HG03457 (cell line): ENCODE data around the gene AMPD2.

Experiments
- ATAC-seq: cut with Tn5 transposase; IDR thresholded peaks from one replicate; pipeline ENCODE4 v1.9.1; 2021; ENCODE audit warnings: moderate number of reproducible peaks; ENCODE audit not compliant: unreplicated experiment

The AMPD2 gene

DNA sequence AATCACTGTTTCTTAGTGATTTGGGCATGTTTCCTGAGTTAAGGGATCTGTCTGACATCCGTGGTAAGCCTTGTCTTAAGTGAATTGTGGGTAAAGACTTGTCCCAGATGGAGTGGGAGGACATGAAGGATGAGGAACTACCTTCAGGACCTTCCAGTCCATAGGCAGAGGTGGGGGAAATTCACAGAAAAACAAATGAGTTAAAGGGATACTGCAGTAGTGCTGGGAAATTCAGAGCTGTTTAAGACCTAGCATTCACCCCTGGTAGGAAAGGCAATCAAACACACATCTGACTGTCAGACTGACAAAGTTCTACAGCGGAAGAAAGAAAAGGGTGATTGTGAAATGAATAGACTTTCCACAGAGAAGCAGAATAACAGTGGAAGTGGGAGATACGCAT lies 3.2 kb upstream of the AMPD2 start:
- no peak for ATAC-seq

DNA sequence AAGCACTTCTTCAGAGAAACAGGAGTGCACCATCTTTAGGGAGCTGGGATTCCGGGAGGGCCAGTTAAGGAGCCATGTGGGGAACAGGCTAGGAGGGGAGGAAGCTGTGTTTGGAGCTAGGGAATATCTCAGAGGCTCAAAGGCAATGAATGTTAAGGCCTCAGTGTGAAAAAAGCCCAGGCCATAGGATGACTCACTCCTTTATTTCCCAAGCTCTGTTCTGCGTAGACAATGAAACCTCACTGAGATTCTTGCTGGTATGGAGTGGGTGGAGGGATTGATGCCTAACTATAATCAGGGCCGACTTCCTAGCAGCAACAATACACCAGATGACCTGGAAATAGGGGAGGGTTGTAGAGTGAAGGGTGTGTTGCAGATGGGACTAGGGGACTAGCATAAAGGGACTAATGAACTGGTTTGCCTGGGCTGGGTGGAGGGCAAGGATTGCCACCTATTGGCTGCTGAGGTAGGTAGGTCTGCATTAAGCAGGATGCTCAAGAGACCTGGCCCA lies 2.3 kb upstream of the AMPD2 start:
- no peak for ATAC-seq

DNA sequence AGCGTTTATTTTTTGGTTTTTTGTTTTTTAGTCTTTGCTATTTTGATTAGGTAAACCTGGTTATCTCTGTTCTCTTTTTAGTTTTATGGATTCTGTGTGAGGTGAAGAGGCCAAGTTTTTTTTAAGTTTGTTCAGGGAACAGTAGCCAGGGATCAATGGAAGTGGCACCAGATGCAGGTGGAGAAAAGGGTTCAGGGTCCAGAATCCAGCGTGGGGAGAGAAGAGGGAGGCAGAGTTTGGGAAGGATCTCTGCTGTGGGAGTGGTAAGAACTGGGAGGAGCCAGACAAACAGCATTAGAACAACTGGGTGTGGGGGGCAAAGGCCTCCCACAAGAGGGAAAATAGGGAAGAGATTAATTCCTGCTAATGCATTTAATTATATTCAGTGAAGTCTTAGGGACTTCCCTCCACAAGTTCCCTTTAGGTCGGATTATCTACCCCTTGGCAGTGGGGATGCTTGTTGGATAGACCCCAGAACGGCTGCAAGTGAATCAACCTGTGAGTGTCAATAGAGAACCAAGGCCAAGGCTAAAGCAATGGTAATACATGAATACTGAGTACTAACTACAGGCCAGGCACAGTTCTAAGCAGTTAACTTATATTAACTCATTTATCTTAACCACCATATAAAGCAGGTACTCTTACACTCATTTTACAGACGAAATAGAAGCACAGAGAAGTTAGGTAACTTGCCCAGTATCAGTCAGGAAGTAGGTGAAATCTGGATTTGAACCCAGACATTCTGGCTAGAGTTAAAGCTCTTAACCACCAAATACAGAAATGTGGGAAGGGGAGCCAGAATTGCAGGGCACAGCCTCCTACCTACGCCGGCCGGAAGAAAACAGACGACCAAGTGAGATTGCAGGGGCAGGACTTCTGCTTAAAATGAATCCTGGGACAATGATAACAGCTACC lies 719 bp upstream of the AMPD2 start:
- no peak for ATAC-seq

DNA sequence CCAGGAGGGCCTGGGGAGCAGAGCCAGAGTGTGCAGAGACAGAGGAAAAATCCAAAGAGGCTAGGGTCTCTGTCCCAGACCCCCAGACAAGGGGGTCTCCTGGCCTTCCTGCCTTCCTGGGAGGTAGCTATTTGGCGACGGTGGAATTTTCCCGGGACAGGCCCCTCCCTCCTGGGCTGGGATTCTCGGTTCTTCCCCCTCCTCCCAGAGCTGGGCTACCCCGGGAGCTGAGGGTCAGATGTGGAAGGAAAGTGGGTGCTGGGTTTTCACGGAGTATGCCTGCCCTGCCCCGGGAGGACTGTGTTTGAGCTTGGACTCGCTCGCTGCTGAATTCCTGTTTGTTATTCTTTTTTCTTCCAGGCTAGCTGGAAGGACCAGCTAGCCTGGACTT lies 759 bp downstream of the AMPD2 start:
- no peak for ATAC-seq

DNA sequence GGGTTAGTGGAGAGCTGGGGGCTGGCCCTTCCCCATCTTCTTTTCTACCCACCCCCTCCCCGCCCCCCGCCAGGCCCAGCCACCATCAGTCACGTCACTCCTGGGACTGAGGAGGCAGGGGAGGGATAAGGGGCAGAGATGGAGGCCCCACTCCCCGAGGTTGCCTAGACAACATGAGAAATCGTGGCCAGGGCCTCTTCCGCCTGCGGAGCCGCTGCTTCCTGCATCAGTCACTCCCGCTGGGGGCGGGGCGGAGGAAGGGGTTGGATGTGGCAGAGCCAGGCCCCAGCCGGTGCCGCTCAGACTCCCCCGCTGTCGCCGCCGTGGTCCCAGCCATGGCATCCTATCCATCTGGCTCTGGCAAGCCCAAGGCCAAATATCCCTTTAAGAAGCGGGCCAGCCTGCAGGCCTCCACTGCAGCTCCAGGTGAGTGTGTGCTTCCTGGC lies 1.2 kb downstream of the AMPD2 start:
- peak; percentile 62 for ATAC-seq

DNA sequence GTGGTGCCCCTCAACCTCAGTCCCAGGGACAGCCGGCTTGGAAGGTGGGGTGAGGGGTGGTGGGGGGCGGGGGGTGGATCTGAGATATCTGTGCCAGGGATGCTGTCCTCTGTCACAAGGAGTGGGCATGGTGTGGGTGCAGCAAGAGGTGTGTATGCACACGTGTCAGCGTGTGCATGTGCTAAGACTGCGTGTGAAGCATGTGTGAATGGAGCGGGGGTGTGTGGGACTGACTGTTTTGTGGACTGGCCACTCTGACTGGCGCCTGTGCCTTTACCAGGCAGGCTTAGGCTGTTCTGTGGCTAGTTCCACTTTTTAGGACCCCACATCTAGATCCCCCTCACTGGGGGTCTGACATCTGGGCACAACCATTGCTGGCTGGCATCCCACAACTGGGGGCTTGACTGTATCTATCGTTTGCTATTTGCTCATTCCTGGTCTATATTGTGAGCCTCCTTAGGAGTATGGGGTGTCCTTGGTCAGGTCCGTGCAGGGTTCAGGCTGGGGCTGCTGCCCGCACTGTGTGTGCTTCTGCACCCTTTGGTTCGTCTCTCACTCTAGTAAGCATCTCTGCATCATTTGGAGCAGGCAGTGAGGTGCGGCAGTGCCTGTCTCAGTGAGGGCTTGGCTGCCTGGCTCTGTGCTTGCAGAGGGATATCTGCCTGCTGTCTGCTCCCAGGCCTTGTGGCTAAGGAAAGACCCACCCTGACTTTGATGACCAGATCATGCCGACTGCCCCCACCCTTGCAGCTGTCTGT lies 1.9 kb downstream of the AMPD2 start:
- no peak for ATAC-seq

DNA sequence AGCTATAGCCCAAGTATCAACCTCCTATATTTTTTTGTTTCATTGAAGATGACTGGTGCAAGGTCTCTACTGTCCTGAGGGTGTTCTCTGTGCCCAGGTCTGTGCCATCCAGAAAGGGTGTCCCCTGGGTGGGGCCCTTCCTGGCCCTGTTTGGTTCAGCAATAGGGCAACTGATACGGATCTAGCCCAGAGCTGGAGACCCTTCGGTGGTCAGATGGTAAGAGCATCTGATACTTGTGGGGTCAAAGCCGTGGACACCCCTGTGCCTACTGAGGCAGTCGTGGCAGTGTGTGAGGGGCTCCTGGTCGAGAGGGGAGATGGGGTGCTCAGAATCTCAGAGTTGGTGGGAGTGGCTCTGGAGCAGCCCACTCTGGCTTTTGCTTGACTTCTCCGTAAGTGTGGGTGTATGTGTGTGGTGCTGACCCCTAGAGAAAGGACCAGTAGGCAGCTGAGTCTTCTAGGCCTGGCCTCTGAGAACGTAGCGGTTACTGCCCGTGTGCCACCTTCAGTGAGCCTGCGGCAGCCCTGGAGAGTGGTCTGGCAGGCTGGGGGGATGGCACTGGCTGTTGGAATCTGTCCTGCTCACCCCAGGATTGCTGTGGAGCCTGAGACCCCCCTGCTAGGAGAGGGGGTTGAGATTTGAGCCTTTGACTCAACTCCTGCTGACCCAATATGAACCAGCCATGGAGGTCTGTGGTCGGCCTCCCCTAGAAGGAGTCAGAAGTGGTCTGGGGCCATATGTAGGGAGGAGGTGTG lies 2.7 kb downstream of the AMPD2 start:
- ATAC-seq: no peak

DNA sequence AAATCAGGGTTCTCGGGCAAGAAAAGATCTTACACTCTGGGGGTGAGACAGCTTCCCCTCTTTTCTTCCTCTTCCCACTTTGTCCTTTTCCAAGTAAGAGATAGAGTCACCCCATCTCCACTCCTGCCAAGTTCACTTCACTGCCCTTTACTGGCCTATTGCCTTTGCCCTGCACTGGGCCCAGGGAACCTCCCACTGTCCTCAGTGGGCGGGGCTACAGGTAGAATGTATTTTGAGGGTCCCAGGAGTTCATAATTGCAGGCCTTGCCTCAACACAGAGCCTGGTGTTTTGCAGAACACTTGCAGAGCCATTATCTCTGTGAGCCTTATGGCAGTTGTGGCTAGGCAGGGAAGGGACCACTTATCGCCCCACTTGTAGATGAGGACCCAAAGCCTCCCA lies 3.3 kb downstream of the AMPD2 start:
- ATAC-seq: no peak

DNA sequence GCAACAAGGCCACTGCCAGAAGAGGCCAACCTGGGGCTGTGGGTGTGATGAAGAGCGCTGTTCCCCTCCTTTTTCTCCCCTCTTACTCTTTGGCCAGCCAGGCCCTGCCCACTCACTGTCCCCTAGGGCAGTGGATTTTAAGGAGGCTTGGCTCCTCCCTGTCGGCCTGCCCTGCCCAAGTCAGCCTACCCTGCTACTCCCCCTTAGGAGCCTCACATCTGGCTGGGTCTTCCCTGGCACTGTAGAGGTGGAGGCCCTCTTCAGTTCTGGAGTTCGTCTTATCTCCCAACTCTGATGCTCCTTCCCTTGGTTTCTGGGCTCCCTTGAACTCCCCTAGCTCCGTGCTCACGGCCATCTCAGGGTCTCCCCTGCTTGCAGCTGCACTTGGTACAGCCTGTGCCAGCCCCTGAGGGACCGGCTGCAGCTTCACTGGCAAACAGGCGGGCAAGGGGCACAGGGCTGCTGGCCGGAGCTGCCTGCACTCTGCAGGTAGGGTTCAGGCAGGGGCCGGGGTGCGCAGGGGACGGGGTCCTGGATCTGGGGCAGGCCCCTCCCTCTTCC lies 4.0 kb downstream of the AMPD2 start:
- ATAC-seq: no peak

DNA sequence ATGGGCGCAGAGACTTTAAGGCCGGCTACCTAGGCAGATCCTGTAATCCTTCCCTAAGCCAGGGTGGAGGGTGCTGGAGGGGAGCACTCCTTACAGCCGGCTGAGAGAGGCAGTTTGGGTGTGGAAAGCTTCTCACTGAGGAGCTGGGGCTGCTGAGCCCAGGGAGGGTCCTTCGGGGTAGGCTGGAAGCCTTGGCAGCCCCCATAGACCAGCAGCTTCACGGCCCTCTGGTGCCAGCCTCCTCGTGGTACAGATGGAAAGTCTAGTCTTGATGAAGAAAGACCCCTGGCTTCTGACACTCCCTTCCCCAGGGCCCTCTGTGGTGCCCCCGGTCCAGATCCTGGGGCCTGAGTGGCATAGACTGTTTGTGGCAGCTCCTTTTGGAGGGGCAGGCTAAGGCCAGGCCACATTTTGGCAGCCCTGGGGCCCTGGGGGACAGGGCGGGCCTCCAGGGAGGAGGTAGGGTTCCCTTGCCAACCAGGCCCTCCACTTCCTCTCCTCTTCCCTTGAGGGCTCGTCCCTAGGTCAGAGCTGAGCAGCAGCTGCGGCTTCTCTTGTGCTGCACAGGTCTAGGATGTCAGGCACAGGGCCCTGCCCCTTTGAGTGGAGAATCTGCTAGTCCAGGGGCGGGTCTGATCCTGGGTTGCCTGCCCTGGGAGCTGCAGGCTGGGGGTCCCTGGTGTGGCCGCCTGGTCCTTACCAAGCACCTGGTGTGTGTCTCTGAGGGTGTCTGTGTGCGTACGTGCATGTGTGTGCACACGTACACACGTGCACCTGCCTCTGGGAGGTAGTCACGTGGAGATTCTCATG lies 4.8 kb downstream of the AMPD2 start:
- ATAC-seq: no peak

DNA sequence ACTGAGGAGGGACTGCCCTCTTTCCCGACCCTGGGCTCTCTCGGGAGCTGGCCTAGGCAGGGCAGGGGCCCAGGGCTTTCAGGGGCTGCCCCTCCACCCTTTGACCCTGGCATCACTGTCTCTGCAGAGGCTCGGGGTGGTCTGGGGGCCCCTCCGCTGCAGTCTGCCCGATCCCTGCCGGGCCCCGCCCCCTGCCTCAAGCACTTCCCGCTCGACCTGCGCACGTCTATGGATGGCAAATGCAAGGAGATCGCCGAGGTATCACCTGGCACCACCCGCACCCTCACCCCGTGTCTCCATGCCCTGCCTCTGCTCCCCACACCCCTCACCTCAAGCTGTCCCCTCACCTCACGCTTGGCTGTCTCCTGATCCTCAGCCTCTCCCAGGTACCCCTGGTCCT lies 5.5 kb downstream of the AMPD2 start:
- ATAC-seq: no peak

DNA sequence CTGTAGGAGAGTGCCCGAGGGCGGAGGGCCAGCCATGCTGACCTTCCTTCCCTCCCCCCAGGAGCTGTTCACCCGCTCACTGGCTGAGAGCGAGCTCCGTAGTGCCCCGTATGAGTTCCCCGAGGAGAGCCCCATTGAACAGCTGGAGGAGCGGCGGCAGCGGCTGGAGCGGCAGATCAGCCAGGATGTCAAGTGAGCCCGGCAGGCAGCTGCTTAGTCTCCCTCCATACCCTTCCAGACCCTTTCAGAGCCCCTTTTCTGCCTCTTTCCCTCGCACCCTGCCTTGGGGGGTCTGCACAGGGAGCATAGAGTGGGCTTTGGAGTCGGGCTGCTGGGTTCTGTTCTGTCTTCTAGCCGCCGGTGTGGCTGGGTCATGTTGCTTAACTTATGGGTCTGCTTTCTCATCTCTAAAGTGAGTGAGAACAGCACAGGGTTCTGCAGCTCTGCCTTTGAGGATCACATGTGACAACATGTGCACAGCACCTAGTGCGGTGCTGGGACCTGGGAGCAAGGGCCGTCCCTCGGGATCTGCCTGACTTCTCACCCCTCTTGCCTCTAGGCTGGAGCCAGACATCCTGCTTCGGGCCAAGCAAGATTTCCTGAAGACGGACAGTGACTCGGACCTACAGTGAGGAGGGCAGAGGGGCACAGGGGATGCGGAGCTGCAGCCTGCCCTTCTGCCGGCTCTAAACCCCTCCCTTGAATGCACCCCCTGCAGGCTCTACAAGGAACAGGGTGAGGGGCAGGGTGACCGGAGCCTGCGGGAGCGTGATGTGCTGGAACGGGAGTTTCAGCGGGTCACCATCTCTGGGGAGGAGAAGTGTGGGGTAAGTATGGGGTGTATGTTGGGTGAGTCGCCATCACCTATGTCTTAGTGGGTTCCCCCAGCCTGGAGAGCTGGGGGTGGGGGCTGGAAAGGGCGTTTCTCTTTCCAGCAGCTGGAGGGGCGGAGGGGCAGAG lies 6.2 kb downstream of the AMPD2 start:
- no peak for ATAC-seq

DNA sequence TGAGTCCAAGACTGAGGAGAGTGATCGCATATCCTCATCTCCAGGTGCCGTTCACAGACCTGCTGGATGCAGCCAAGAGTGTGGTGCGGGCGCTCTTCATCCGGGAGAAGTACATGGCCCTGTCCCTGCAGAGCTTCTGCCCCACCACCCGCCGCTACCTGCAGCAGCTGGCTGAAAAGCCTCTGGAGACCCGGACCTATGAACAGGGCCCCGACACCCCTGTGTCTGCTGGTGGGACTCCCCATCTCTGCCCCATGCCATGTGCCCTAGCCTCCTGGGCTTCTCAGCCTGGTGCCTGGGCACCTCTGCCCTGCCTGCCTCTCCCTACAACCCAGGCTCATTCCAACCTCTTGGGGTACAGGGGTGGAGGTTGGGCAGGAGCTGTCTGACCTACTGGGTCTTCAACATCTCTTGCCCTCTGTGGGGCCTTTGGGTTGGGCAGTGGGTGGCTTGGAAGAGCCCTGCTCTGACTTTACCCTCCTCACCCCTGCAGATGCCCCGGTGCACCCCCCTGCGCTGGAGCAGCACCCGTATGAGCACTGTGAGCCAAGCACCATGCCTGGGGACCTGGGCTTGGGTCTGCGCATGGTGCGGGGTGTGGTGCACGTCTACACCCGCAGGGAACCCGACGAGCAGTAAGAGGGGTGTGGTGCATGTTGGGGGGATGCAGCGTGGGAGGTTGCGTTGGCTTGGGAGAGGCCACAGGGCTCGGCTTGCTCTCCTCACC lies 7.2 kb downstream of the AMPD2 start:
- ATAC-seq: no peak

DNA sequence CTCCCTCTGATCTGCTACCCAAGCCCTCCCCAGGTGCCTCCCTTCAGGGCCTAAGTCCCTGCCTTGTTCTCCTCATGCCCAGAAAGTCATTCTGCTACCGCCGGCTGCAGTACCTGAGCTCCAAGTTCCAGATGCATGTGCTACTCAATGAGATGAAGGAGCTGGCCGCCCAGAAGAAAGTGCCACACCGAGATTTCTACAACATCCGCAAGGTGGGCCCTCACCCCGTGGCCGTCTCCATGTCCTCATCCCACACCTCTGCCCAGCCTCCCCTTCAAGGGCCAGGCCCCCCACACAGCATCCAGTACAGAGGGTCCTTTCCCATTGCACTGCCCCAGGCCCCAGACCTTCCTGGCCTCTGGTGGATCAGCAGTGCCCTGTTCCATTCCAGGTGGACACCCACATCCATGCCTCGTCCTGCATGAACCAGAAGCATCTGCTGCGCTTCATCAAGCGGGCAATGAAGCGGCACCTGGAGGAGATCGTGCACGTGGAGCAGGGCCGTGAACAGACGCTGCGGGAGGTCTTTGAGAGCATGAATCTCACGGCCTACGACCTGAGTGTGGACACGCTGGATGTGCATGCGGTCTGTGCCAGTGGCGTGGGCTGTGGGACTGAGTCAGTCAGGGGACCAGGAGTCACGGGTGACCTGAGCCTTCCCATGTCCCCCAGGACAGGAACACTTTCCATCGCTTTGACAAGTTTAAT lies 8.2 kb downstream of the AMPD2 start:
- ATAC-seq: no peak

DNA sequence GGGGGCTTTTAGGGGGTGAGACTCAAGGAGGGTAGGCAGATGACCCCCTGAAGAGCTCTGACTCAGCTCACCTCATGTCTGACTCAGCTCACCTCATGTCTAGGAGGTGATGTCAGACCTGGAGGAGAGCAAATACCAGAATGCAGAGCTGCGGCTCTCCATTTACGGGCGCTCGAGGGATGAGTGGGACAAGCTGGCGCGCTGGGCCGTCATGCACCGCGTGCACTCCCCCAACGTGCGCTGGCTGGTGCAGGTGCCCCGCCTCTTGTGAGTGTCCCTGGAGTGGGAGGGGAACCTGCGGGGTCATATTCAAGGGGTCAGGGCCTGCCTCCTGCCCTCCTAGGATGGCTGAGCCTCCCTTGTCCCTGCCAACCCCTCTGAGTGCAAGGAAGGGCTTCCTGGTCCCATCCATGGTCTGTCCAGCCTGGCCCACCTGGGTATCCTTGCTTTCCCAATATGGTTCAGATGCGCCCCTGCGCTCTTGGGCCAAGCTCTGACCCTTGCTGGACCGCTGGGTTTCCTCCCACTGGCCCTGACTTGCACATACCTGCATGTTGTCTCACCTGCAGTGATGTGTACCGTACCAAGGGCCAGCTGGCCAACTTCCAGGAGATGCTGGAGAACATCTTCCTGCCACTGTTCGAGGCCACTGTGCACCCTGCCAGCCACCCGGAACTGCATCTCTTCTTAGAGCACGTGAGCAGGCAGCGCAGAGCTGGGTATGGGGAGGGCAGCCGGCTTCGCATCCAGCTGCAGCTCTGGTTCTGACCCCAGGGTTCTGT lies 9.1 kb downstream of the AMPD2 start:
- no peak for ATAC-seq

DNA sequence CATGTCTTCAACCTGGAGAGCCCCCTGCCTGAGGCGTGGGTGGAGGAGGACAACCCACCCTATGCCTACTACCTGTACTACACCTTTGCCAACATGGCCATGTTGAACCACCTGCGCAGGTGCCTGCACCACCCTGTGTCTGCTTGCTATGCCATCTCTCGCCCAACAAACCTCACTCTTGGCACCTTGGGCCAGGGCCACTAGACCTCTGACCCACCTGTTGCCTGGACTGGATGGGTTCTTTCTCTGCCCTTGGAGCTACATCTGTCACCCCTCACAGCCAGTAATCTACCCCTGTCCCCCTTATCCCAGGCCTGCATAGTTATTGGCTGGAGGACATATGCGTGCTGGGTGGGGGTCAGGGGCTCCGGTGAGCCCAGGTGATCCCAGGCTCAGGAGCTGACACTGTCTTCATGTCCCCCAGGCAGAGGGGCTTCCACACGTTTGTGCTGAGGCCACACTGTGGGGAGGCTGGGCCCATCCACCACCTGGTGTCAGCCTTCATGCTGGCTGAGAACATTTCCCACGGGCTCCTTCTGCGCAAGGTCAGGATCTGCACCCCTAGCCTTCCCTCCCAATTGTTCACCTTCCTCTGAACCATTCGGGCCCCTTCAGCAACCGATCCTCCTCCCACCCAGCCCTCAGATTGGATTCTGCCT lies 9.9 kb downstream of the AMPD2 start:
- no peak for ATAC-seq
